Measurements from ENCODE around the gene TAS2R38.

TAS2R38 gene

GRCh38 chr7:141976524-141977245 lies 3.1 kb upstream of the TAS2R38 start:
- DNase-seq (ENCODE audit: low read depth in 3 of 3, low spot score in 1 of 3), result no peak

GRCh38 chr7:141975806-141976523 lies 2.4 kb upstream of the TAS2R38 start:
- DNase-seq (ENCODE audit: low read depth in 3 of 3, low spot score in 1 of 3), result peak in 2 of 3 donors; percentile 23 to 61

- no peak for DNase-seq (ENCODE audit: low read depth in 3 of 3, low spot score in 1 of 3)
These were observed 1.3 kb upstream of the TAS2R38 start for GRCh38 chr7:141974831-141975230.

GRCh38 chr7:141960687-141961422 lies 12.7 kb downstream of the TAS2R38 start:
- no peak for DNase-seq (ENCODE audit: low read depth in 3 of 3, low spot score in 1 of 3)

- DNase-seq (ENCODE audit: low read depth in 3 of 3, low spot score in 1 of 3), result no peak
These were observed 17.5 kb downstream of the TAS2R38 start for GRCh38 chr7:141956084-141956483.

GRCh38 chr7:141954334-141954733 lies 19.2 kb downstream of the TAS2R38 start:
- no peak for DNase-seq (ENCODE audit: low read depth in 3 of 3, low spot score in 1 of 3)

GRCh38 chr7:141952461-141952860 lies 21.1 kb downstream of the TAS2R38 start:
- no peak for DNase-seq (ENCODE audit: low read depth in 3 of 3, low spot score in 1 of 3)

- DNase-seq (ENCODE audit: low read depth in 3 of 3, low spot score in 1 of 3), result no peak
These were observed 22.8 kb downstream of the TAS2R38 start for GRCh38 chr7:141950806-141951205.

GRCh38 chr7:141949911-141950310 lies 23.7 kb downstream of the TAS2R38 start:
- no peak for DNase-seq (ENCODE audit: low read depth in 3 of 3, low spot score in 1 of 3)

- no peak for DNase-seq (ENCODE audit: low read depth in 3 of 3, low spot score in 1 of 3)
These were observed 24.1 kb downstream of the TAS2R38 start for GRCh38 chr7:141949451-141949850.

- DNase-seq (ENCODE audit: low read depth in 3 of 3, low spot score in 1 of 3), result no peak
These were observed 24.6 kb downstream of the TAS2R38 start for GRCh38 chr7:141949021-141949420.

- no peak for DNase-seq (ENCODE audit: low read depth in 3 of 3, low spot score in 1 of 3)
These were observed 26.8 kb downstream of the TAS2R38 start, which contains the start of gene CLEC5A for GRCh38 chr7:141946796-141947195. Gene CLEC5A (minus strand): TSS chr7:141946974. CDS start chr7:141946292, 682 bp downstream.

GRCh38 chr7:141945356-141945755 lies 28.2 kb downstream of the TAS2R38 start:
- DNase-seq (ENCODE audit: low read depth in 3 of 3, low spot score in 1 of 3), result no peak

- no peak for DNase-seq (ENCODE audit: low read depth in 3 of 3, low spot score in 1 of 3)
These were observed 28.8 kb downstream of the TAS2R38 start for GRCh38 chr7:141944811-141945210.

- DNase-seq (ENCODE audit: low read depth in 3 of 3, low spot score in 1 of 3), result no peak
These were observed 29.7 kb downstream of the TAS2R38 start for GRCh38 chr7:141943846-141944245.

- no peak for DNase-seq (ENCODE audit: low read depth in 3 of 3, low spot score in 1 of 3)
These were observed 32.5 kb downstream of the TAS2R38 start for GRCh38 chr7:141941075-141941474.

- no peak for DNase-seq (ENCODE audit: low read depth in 3 of 3, low spot score in 1 of 3)
These were observed 43.4 kb downstream of the TAS2R38 start for GRCh38 chr7:141930211-141930610.

GRCh38 chr7:141928845-141929195 lies 44.8 kb downstream of the TAS2R38 start:
- no peak for DNase-seq (ENCODE audit: low read depth in 3 of 3, low spot score in 1 of 3)

- no peak for DNase-seq (ENCODE audit: low read depth in 3 of 3, low spot score in 1 of 3)
These were observed 45.3 kb downstream of the TAS2R38 start for GRCh38 chr7:141928146-141928844.
